Chondrocyte (in vitro differentiated cells): ENCODE data around the gene POT1. TPM values are rescaled to one million over a fixed set of nuclear protein-coding genes. Genes with fewer than 3 reads are reported as not detected.

Experiments used
- DNase-seq: peaks from one replicate; pipeline ENCODE4 v3.0.0; 2021; ENCODE audit warnings: mixed read lengths, low spot score
- H3K27ac Mint-ChIP-seq: one replicate; pipeline ENCODE4 v1.8.0; 2021; ENCODE audit warnings: mild to moderate bottlenecking, moderate library complexity, mixed read lengths; ENCODE audit not compliant: unreplicated experiment
- H3K27me3 Mint-ChIP-seq: 2 replicates; pipeline ENCODE4 v1.8.0; 2021; ENCODE audit warnings: low read depth, mixed read lengths
- H3K36me3 Mint-ChIP-seq: 2 replicates; pipeline ENCODE4 v1.8.0; 2021; ENCODE audit warnings: low read depth, mixed read lengths
- H3K4me1 Mint-ChIP-seq: 2 replicates; pipeline ENCODE4 v1.8.0; 2021; ENCODE audit warnings: low read depth, mild to moderate bottlenecking, mixed read lengths
- H3K4me3 Mint-ChIP-seq: one replicate; pipeline ENCODE4 v1.8.0; 2021; ENCODE audit warnings: mild to moderate bottlenecking, moderate library complexity, mixed read lengths; ENCODE audit not compliant: unreplicated experiment
- H3K9me3 Mint-ChIP-seq: 2 replicates; pipeline ENCODE4 v1.8.0; 2021; ENCODE audit warnings: low read depth, mixed read lengths
- total RNA-seq: library from RNA; stranded (reverse); gene quantifications from 3 replicates; pipeline ENCODE4 v1.2.1, GENCODE V29; 2021
- TF ChIP-seq, protein P1 (sequence below): fragments of 200-600 bp; sonication (generic); IDR thresholded peaks from 2 replicates; pipeline ENCODE4 v1.5.0; 2021; ENCODE audit warnings: antibody characterized with exemption, mild to moderate bottlenecking, moderate library complexity

The POT1 gene
- total RNA-seq, 1 donor from 2014 or later: 14.2 TPM

DNA sequence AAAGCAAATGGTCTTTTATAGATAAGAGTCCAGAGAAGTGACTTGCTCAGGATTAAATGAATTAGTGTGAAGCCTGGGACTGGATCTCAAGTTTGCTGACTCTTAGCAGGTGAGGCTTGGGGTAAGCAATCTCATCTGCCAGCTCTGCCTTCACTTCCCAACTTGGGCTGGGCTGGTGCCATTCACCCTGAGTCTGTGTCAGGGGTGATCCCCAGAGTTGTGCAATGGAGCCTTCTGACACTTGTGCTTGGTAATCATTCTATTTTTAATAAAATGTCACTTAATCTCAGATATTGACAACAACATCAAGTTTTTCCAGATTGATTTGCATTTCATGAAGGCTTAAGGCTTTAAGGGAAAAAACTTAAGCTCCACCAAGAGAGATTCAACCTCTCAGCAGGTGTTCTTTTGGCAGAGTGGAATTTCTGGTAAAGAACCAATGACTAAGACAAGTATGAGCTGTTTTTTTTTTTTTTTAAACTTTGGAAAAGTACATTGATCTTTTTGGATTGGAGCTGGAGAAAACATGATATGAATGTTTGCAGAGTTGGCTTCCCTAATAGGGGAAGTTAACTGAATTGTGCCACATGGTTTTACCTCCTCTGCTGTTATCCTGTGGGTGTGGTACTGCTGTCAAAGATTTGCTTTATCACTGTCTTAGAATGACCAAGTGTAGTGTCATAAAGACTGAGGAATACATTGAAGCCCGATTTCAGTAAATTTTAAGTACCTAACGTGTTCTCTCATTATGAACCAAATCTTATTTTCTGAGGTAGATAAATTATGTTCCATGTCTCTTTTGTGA is 115.4 kb downstream of the POT1 start:
- TF ChIP-seq, protein P1, sequence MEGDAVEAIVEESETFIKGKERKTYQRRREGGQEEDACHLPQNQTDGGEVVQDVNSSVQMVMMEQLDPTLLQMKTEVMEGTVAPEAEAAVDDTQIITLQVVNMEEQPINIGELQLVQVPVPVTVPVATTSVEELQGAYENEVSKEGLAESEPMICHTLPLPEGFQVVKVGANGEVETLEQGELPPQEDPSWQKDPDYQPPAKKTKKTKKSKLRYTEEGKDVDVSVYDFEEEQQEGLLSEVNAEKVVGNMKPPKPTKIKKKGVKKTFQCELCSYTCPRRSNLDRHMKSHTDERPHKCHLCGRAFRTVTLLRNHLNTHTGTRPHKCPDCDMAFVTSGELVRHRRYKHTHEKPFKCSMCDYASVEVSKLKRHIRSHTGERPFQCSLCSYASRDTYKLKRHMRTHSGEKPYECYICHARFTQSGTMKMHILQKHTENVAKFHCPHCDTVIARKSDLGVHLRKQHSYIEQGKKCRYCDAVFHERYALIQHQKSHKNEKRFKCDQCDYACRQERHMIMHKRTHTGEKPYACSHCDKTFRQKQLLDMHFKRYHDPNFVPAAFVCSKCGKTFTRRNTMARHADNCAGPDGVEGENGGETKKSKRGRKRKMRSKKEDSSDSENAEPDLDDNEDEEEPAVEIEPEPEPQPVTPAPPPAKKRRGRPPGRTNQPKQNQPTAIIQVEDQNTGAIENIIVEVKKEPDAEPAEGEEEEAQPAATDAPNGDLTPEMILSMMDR: no peak
- Mint-ChIP-seq H3K27ac (no peak overlapping the region), H3K4me1 (no peaks in the 10 kb centered on the region), H3K4me3 (no peak overlapping the region), H3K36me3 (no peaks in the 10 kb centered on the region), H3K27me3 (no peaks in the 10 kb centered on the region), H3K9me3 (peaks cover 2% of the 10 kb centered on the region)
- no peak for DNase-seq

DNA sequence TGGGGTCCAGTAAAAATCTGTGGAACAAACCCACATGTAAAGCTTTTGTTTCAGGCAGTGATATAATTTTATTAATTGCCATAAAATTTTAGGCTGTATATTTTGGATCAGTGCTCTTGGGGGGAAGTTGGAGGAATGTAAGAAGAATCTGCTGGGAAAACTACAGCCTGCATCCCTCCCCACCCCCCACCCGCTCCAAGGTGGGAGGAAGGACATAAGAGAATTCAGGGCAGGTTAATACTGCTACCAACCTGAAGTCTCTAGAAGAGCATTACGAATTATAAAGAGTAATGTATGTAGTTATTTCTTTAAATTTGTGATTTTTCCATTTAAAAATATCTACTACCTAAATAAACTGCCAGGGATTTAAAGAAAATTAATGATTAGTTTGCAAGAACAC is 116.9 kb downstream of the POT1 start:
- DNase-seq: no peak
- Mint-ChIP-seq H3K4me3 (no peak overlapping the region), H3K9me3 (peaks cover 2% of the 10 kb centered on the region), H3K36me3 (no peaks in the 10 kb centered on the region), H3K27me3 (no peaks in the 10 kb centered on the region), H3K27ac (no peak overlapping the region), H3K4me1 (no peaks in the 10 kb centered on the region)
- TF ChIP-seq, protein P1: no peak

DNA sequence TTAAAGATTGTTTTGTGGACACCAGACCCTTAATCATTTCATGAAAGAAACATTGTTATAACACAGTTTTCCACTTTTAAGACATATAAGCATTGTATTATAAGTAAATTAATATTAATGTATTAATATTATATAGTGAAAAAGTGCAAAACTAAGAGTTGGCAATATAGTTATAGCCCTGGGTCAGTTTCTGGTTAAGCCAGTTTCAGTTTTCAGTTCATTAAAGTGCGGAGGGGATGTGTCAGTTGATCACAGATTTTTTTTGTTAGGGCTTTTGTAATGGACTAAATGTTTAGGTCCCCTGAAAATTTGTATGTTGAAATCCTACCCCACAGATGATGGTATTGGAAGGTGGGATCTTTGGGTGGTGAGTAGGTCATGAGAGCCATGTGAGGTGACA is 118.3 kb downstream of the POT1 start:
- H3K9me3 Mint-ChIP-seq: no peaks in the 10 kb centered on the region
- TF ChIP-seq, protein P1: no peak
- H3K4me1 Mint-ChIP-seq: no peaks in the 10 kb centered on the region
- no peak for DNase-seq
- H3K27ac Mint-ChIP-seq: no peak overlapping the region
- H3K4me3 Mint-ChIP-seq: no peak overlapping the region
- H3K36me3 Mint-ChIP-seq: no peaks in the 10 kb centered on the region
- no peaks in the 10 kb centered on the region for H3K27me3 Mint-ChIP-seq

DNA sequence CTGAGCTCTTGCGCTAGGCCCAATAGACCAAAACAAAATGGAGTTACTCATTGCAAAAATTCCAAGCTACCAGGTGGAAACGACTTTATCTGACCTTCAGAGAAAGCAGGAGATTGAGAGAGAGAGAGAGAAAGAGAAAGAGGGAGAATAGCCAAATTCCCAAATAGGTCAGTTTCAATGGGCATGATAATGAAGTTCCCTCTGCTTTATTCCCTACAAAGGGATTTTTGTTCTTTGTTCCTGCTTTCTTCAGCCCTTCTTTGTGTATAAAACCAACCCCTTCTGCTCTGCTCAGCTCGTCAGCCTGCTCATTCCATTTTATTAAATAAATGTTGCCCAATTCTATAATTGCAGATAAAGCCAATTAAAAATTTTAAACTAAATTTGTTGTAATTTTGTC is 119.0 kb downstream of the POT1 start:
- H3K27ac Mint-ChIP-seq: no peak overlapping the region
- no peaks in the 10 kb centered on the region for H3K27me3 Mint-ChIP-seq
- TF ChIP-seq, protein P1: no peak
- H3K4me3 Mint-ChIP-seq: no peak overlapping the region
- no peak for DNase-seq
- H3K9me3 Mint-ChIP-seq: no peaks in the 10 kb centered on the region
- no peaks in the 10 kb centered on the region for H3K36me3 Mint-ChIP-seq
- H3K4me1 Mint-ChIP-seq: no peaks in the 10 kb centered on the region

DNA sequence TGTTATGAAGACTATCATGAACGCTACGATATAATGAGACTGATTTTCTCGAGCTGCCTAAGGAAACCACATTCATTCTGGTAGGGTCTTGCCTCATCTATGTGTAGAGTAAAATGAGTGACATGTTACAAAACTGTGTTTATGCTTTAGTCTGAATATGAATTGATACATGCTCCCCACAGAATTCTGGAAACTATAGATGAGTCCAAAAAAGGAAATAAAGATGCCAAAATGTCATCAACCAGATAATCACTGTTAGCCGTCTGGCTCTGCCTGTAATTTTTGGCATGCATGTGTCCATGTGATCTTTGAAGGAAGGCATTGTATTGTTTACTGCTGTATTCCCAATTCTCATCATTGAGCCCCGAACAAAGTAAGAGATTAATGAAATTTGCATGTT is 121.4 kb downstream of the POT1 start:
- H3K4me3 Mint-ChIP-seq: no peak overlapping the region
- H3K27ac Mint-ChIP-seq: no peak overlapping the region
- H3K4me1 Mint-ChIP-seq: no peaks in the 10 kb centered on the region
- H3K36me3 Mint-ChIP-seq: no peaks in the 10 kb centered on the region
- no peaks in the 10 kb centered on the region for H3K9me3 Mint-ChIP-seq
- DNase-seq: no peak
- H3K27me3 Mint-ChIP-seq: no peaks in the 10 kb centered on the region
- TF ChIP-seq, protein P1: no peak
